Panc1 (cell line): ENCODE measurements around the gene DLGAP1. TPM values are rescaled to one million over a fixed set of nuclear protein-coding genes. Genes with fewer than 3 reads are reported as not detected.

ENCODE experiments used
- ATAC-seq: fragments of 200-7000 bp; cut with Tn5 transposase; 2 replicates; pipeline ENCODE4 v1.9.1; 2020; ENCODE audit warnings: mild to moderate bottlenecking, moderate library complexity
- BruUV-seq: library from RNA; stranded (reverse); fragments of 400-500 nt; replicated peaks from 2 replicates; lab custom pipeline; 2021; lab: Mats Ljungman, UMichigan
- CTCF ChIA-PET: fragments of 300-600 bp; sonication (Branson Sonifier 250); formaldehyde crosslinking; loops from one replicate; lab custom pipeline; 2022; ENCODE audit warnings: antibody characterized with exemption; lab: Charles Lee
- POLR2A ChIA-PET: fragments of 300-600 bp; sonication (Branson Sonifier 250); formaldehyde crosslinking; loops from one replicate; lab custom pipeline; 2022; ENCODE audit warnings: antibody characterized with exemption; lab: Charles Lee
- DNase-seq: peaks from one replicate; pipeline ENCODE4 v3.0.0-alpha.2; 2010; ENCODE audit warnings: low read depth, low spot score
- H3K27ac ChIP-seq: 2 replicates; pipeline ENCODE4 v1.5.1; 2011; ENCODE audit warnings: mild to moderate bottlenecking, low read length, inconsistent platforms
- H3K27me3 ChIP-seq: fragments of 200-500 bp; sonication (Bioruptor generic); 2 replicates; pipeline ENCODE4 v1.6.0; 2014; ENCODE audit warnings: low read length, inconsistent platforms; ENCODE audit not compliant: control insufficient read depth, insufficient read depth
- H3K36me3 ChIP-seq: fragments of 200-500 bp; sonication (Bioruptor generic); 2 replicates; pipeline ENCODE4 v1.5.1; 2014; ENCODE audit warnings: inconsistent platforms, mild to moderate bottlenecking, low read length, moderate library complexity; ENCODE audit not compliant: control insufficient read depth, insufficient read depth
- H3K4me1 ChIP-seq: 2 replicates; pipeline ENCODE4 v1.5.1; 2011; ENCODE audit warnings: inconsistent platforms, mild to moderate bottlenecking, low read length, moderate library complexity; ENCODE audit not compliant: control insufficient read depth, insufficient read depth
- H3K4me3 ChIP-seq, 2 experiments: 2 replicates each; pipeline ENCODE4 v1.5.1; 2011 to 2012; ENCODE audit warnings: low read depth in 2 of 2, low read length in 2 of 2, mild to moderate bottlenecking in 2 of 2, inconsistent platforms in 1 of 2, moderate library complexity in 1 of 2
- H3K9me3 ChIP-seq: fragments of 200-500 bp; sonication (Bioruptor generic); 2 replicates; pipeline ENCODE4 v1.5.1; 2014; ENCODE audit warnings: low read depth, mild to moderate bottlenecking, inconsistent platforms, low read length, moderate library complexity; ENCODE audit not compliant: control insufficient read depth, insufficient read depth
- POLR2AphosphoS5 ChIP-seq: IDR thresholded peaks from 2 replicates; pipeline ENCODE4 v1.6.1; 2012; ENCODE audit warnings: mild to moderate bottlenecking, low read depth, low read length, moderate library complexity
- SIN3A ChIP-seq: IDR thresholded peaks from 2 replicates; pipeline ENCODE4 v1.6.1; 2012; ENCODE audit warnings: low read depth, mild to moderate bottlenecking, low read length, moderate library complexity, borderline replicate concordance; ENCODE audit not compliant: insufficient read depth
- TCF7L2 ChIP-seq: IDR thresholded peaks from 2 replicates; pipeline ENCODE4 v1.6.1; 2011; ENCODE audit warnings: mild to moderate bottlenecking, low read depth, low read length, inconsistent platforms
- in situ Hi-C: cut with HindIII; loops from 2 replicates; pipeline ENCODE4 v1.10.0; 2016; ENCODE audit warnings: low sequenced_read_pairs, low pct_unique_long_range_greater_than_20kb
- intact Hi-C: fragments of 100-400 bp; cut with micrococcal nuclease; formaldehyde crosslinking; loops from one replicate; pipeline ENCODE4 v1.10.0; 2022; ENCODE audit not compliant: unreplicated experiment
- total RNA-seq: library from RNA; stranded (reverse); gene quantifications from one replicate; pipeline ENCODE4 v1.2.1, GENCODE V29; 2021; ENCODE audit not compliant: unreplicated experiment
- TF ChIP-seq, protein P1 (sequence below), 2 experiments: IDR thresholded peaks; 2 replicates each; pipeline ENCODE4 v1.6.1; 2011 to 2012; ENCODE audit warnings: low read depth in 2 of 2, control low read depth in 1 of 2, low read length in 1 of 2, mild to moderate bottlenecking in 1 of 2, moderate library complexity in 1 of 2; ENCODE audit not compliant: insufficient read depth in 1 of 2
- TF ChIP-seq, protein P2 (sequence below): fragments of 450-650 bp; IDR thresholded peaks from 2 replicates; pipeline ENCODE4 v1.5.1; 2017; ENCODE audit warnings: mild to moderate bottlenecking

Gene DLGAP1
- total RNA-seq, 1 experiment from 2014 or later: 1.8 TPM

GRCh38 chr18:3864669-3865298, 590.3 kb downstream of the DLGAP1 start:
- BruUV-seq: no TSS peak
- in situ Hi-C loops: no loop called here
- CTCF ChIA-PET: no interaction called here

DNA sequence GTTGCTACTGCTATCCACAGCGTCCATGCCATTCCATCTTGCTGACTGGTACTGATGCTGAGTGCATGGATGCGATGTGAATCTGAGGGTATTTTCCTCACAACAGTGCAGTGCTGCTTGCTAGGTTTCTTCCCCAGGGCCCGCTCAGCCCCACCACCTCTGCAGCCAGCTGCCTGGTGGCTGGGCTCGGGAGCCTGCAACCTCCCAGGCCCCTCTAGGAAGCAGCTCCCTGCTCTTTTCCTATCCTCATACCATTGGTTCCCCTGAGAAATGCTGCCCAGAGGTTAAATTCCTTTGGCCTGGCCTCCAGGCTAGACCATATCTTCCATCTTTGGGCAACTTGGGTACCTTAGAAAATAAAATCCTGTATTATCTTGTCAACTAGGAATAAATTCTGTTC, 591.5 kb downstream of the DLGAP1 start:
- no TSS peak for BruUV-seq
- ChIA-PET POLR2A (no interaction called here), CTCF (no interaction called here)
- Histone ChIP-seq H3K27ac (no peak overlapping the region), H3K4me1 (no peaks in the 10 kb centered on the region), H3K36me3 (no peaks in the 10 kb centered on the region), H3K9me3 (no peaks in the 10 kb centered on the region), H3K27me3 (no peaks in the 10 kb centered on the region), H3K4me3 (no peak overlapping the region)
- TF ChIP-seq POLR2AphosphoS5 (no peak), SIN3A (no peak)
- TF ChIP-seq, protein P1, sequence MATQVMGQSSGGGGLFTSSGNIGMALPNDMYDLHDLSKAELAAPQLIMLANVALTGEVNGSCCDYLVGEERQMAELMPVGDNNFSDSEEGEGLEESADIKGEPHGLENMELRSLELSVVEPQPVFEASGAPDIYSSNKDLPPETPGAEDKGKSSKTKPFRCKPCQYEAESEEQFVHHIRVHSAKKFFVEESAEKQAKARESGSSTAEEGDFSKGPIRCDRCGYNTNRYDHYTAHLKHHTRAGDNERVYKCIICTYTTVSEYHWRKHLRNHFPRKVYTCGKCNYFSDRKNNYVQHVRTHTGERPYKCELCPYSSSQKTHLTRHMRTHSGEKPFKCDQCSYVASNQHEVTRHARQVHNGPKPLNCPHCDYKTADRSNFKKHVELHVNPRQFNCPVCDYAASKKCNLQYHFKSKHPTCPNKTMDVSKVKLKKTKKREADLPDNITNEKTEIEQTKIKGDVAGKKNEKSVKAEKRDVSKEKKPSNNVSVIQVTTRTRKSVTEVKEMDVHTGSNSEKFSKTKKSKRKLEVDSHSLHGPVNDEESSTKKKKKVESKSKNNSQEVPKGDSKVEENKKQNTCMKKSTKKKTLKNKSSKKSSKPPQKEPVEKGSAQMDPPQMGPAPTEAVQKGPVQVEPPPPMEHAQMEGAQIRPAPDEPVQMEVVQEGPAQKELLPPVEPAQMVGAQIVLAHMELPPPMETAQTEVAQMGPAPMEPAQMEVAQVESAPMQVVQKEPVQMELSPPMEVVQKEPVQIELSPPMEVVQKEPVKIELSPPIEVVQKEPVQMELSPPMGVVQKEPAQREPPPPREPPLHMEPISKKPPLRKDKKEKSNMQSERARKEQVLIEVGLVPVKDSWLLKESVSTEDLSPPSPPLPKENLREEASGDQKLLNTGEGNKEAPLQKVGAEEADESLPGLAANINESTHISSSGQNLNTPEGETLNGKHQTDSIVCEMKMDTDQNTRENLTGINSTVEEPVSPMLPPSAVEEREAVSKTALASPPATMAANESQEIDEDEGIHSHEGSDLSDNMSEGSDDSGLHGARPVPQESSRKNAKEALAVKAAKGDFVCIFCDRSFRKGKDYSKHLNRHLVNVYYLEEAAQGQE (IDR thresholded peaks at IDR 0.05; ENCODE audit: insufficient read depth in 1 of 2, low read depth in 2 of 2, low read length in 1 of 2): no peak
- TF ChIP-seq, protein P2, sequence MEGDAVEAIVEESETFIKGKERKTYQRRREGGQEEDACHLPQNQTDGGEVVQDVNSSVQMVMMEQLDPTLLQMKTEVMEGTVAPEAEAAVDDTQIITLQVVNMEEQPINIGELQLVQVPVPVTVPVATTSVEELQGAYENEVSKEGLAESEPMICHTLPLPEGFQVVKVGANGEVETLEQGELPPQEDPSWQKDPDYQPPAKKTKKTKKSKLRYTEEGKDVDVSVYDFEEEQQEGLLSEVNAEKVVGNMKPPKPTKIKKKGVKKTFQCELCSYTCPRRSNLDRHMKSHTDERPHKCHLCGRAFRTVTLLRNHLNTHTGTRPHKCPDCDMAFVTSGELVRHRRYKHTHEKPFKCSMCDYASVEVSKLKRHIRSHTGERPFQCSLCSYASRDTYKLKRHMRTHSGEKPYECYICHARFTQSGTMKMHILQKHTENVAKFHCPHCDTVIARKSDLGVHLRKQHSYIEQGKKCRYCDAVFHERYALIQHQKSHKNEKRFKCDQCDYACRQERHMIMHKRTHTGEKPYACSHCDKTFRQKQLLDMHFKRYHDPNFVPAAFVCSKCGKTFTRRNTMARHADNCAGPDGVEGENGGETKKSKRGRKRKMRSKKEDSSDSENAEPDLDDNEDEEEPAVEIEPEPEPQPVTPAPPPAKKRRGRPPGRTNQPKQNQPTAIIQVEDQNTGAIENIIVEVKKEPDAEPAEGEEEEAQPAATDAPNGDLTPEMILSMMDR: no peak
- in situ Hi-C loops (no loop called here), intact Hi-C loops (no loop called here)
- ATAC-seq (no peak), DNase-seq (no peak)

More at GRCh38 chr18:3864669-3865298, 590.3 kb downstream of the DLGAP1 start:
- H3K27me3 ChIP-seq: no peaks in the 10 kb centered on the region
- H3K9me3 ChIP-seq: no peaks in the 10 kb centered on the region
- H3K4me3 ChIP-seq: no peak overlapping the region
- no peak overlapping the region for H3K27ac ChIP-seq
- POLR2A ChIA-PET: no interaction called here
- intact Hi-C loops: loop anchor here (5.0 kb wide), 1 partner anchor 582 kb away; no protein-coding TSS in a partner anchor
- TF ChIP-seq, protein P1 (IDR thresholded peaks at IDR 0.05; ENCODE audit: insufficient read depth in 1 of 2, low read depth in 2 of 2, low read length in 1 of 2): no peak
- no peak for TF ChIP-seq TCF7L2
- TF ChIP-seq SIN3A: no peak
- TF ChIP-seq, protein P2: no peak
- TF ChIP-seq POLR2AphosphoS5: no peak
- ATAC-seq: no peak
- DNase-seq: no peak
- no peaks in the 10 kb centered on the region for H3K36me3 ChIP-seq
- H3K4me1 ChIP-seq: no peaks in the 10 kb centered on the region
